Cerebellar cortex (tissue), 1 donor: ENCODE results near the gene UBA3.

Experiments used
- DNase-seq: peaks from one replicate; pipeline ENCODE4 v3.0.0-alpha.2; 2015; ENCODE audit warnings: low spot score

The UBA3 gene

GRCh38 chr3:69065318-69065964 lies 14.7 kb downstream of the UBA3 start:
- DNase-seq, result no peak

- no peak for DNase-seq
Observed at GRCh38 chr3:69063636-69064035, 16.5 kb downstream of the UBA3 start.

GRCh38 chr3:69059688-69060087 lies 20.5 kb downstream of the UBA3 start:
- DNase-seq, result no peak

- DNase-seq, result no peak
Observed at GRCh38 chr3:69058947-69059224, 21.3 kb downstream of the UBA3 start.

- no peak for DNase-seq
Observed at GRCh38 chr3:69058180-69058946, 21.8 kb downstream of the UBA3 start.

- DNase-seq, result no peak
Observed at GRCh38 chr3:69052472-69052898, 27.7 kb downstream of the UBA3 start.

GRCh38 chr3:69051756-69052471 lies 28.3 kb downstream of the UBA3 start, which contains the start of gene TMF1:
Gene TMF1 (minus strand): TSS chr3:69052333. CDS start chr3:69052086, 247 bp downstream.
- peak; percentile 99 for DNase-seq

- DNase-seq, result no peak
Observed at GRCh38 chr3:69048990-69049389, 31.2 kb downstream of the UBA3 start.

- DNase-seq, result no peak
Observed at GRCh38 chr3:69044608-69045007, 35.6 kb downstream of the UBA3 start.

- no peak for DNase-seq
Observed at GRCh38 chr3:69033470-69033869, 46.7 kb downstream of the UBA3 start.

GRCh38 chr3:69032737-69033136 lies 47.4 kb downstream of the UBA3 start:
- DNase-seq, result no peak

- DNase-seq, result no peak
Observed at GRCh38 chr3:69032142-69032541, 48.0 kb downstream of the UBA3 start.

- no peak for DNase-seq
Observed at GRCh38 chr3:69031635-69032034, 48.5 kb downstream of the UBA3 start.

GRCh38 chr3:69020857-69021256 lies 59.3 kb downstream of the UBA3 start:
- no peak for DNase-seq

- no peak for DNase-seq
Observed at GRCh38 chr3:69020424-69020823, 59.7 kb downstream of the UBA3 start.

GRCh38 chr3:69016901-69017300 lies 63.3 kb downstream of the UBA3 start:
- no peak for DNase-seq

GRCh38 chr3:69016102-69016501 lies 64.1 kb downstream of the UBA3 start:
- no peak for DNase-seq

GRCh38 chr3:69014022-69014580 lies 66.1 kb downstream of the UBA3 start:
- DNase-seq, result no peak

GRCh38 chr3:69013253-69014021 lies 66.7 kb downstream of the UBA3 start, which contains the start of gene EOGT:
Gene EOGT (minus strand): TSS chr3:69013684. CDS start chr3:69009846, 3,838 bp downstream.
- peak; percentile 66 for DNase-seq

GRCh38 chr3:69012800-69013252 lies 67.3 kb downstream of the UBA3 start:
- DNase-seq, result peak; percentile 15

GRCh38 chr3:69012100-69012799 lies 67.9 kb downstream of the UBA3 start:
- DNase-seq, result peak; percentile 12
